ENCODE data around the gene VAMP2. TPM values are rescaled to one million over a fixed set of nuclear protein-coding genes. Genes with fewer than 3 reads are reported as not detected.
A peak's percentile ranks its signal among the peaks of the same experiment; 100 is the strongest.

VAMP2 gene
- total and polyA plus RNA-seq, 4 donors, result 4.2 to 25.9 (median 10.2) TPM

- peak overlapping the region; percentile 69 to 97 (median 79) for H3K4me3 ChIP-seq (ENCODE audit: low read depth in 1 of 3, low read length in 3 of 3)
- peak overlapping the region; percentile 84 to 86 for H3K9ac ChIP-seq (ENCODE audit: low read depth in 1 of 2, low read length in 2 of 2)
- peaks cover 25 to 39% (median 32%) of the 10 kb centered on the region in 4 donors for H3K36me3 ChIP-seq (ENCODE audit: control insufficient read depth in 4 of 4, insufficient read depth in 3 of 4, low read depth in 1 of 4, low read length in 3 of 4)
- H3K4me1 ChIP-seq (ENCODE audit: control insufficient read depth in 4 of 4, insufficient read depth in 4 of 4, low read length in 3 of 4), result peaks cover 12 to 47% (median 29%) of the 10 kb centered on the region in 4 donors
- WGBS, result 13% methylated on average over 22 of the region's 22 CpGs
- H3K9me3 ChIP-seq (ENCODE audit: control insufficient read depth in 4 of 4, low read length in 3 of 4), result no peaks in the 10 kb centered on the region
- TF ChIP-seq REST (IDR thresholded peaks at IDR 0.05) (no peak), ATF3 (IDR thresholded peaks at IDR 0.05) (no peak), SP1 (IDR thresholded peaks at IDR 0.05) (peak; percentile 52), HNF4A (conservative IDR thresholded peaks at IDR 0.05) (no peak), FOXA1 (IDR thresholded peaks at IDR 0.05) (no peak), GABPA (IDR thresholded peaks at IDR 0.05 in 1 of 2, conservative IDR thresholded peaks at IDR 0.05 in 1 of 2) (no peak), EGR1 (IDR thresholded peaks at IDR 0.05; ENCODE audit: low read depth in 2 of 2) (no peak), YY1 (IDR thresholded peaks at IDR 0.05) (no peak), CTCF (IDR thresholded peaks at IDR 0.05; ENCODE audit: low read depth, low read length, missing input control) (no peak), RXRA (IDR thresholded peaks at IDR 0.05) (no peak), RAD21 (IDR thresholded peaks at IDR 0.05) (no peak), NR2F2 (IDR thresholded peaks at IDR 0.05) (peak; percentile 31), ZBTB33 (IDR thresholded peaks at IDR 0.05) (no peak), JUND (IDR thresholded peaks at IDR 0.05) (peak in 1 of 2 donors; percentile 36), FOXA2 (IDR thresholded peaks at IDR 0.05) (no peak), MAX (IDR thresholded peaks at IDR 0.05) (no peak), TAF1 (conservative IDR thresholded peaks at IDR 0.05) (no peak), HNF4G (IDR thresholded peaks at IDR 0.05) (peak; percentile 5)
- DNase-seq (ENCODE audit: low spot score), result no peak
- peak overlapping the region; percentile 97 to 99 for H3K27ac ChIP-seq (ENCODE audit: low read depth in 1 of 2, low read length in 2 of 2)
- no peaks in the 10 kb centered on the region for H3K27me3 ChIP-seq (ENCODE audit: control insufficient read depth in 4 of 4, insufficient read depth in 4 of 4, low read length in 3 of 4)
Observed at GRCh38 chr17:8151641-8152111, 11.1 kb downstream of the VAMP2 start.
